Activated T-helper 1 cell treated with anti-CD3 and anti-CD28 coated beads, Interleukin-12 subunit alpha, Interleukin-12 subunit beta, Interleukin-2, Interleukin-4 antibody, amounts not matched to agents 30 ng/mL and 10 ng/mL and 1 ng/mL, durations not matched to agents 14 hours and 24 hours and 36 hours (primary cell): ENCODE measurements around the gene TLX2. TPM values are rescaled to one million over a fixed set of nuclear protein-coding genes. Genes with fewer than 3 reads are reported as not detected.

Source experiments
- DNase-seq: peaks from one replicate; pipeline ENCODE4 v3.0.0; 2021; ENCODE audit warnings: low spot score
- H3K27ac Mint-ChIP-seq: one replicate; pipeline ENCODE4 v1.8.0; 2021; ENCODE audit warnings: mild to moderate bottlenecking, mixed read lengths
- H3K27me3 Mint-ChIP-seq: one replicate; pipeline ENCODE4 v1.8.0; 2022; ENCODE audit warnings: mild to moderate bottlenecking, moderate library complexity, mixed read lengths; ENCODE audit not compliant: insufficient read depth
- H3K36me3 Mint-ChIP-seq: one replicate; pipeline ENCODE4 v1.8.0; 2021; ENCODE audit warnings: low read depth, mixed read lengths
- H3K4me1 Mint-ChIP-seq: one replicate; pipeline ENCODE4 v1.8.0; 2021; ENCODE audit warnings: low read depth, mixed read lengths
- H3K4me3 Mint-ChIP-seq: one replicate; pipeline ENCODE4 v1.8.0; 2021; ENCODE audit warnings: mild to moderate bottlenecking, moderate library complexity, mixed read lengths
- H3K9me3 Mint-ChIP-seq: one replicate; pipeline ENCODE4 v1.8.0; 2021; ENCODE audit warnings: mixed read lengths
- intact Hi-C: fragments of 100-400 bp; cut with micrococcal nuclease; formaldehyde crosslinking; loops from one replicate; pipeline ENCODE4 v1.15.1; 2024
- total RNA-seq: library from RNA; stranded (reverse); gene quantifications from 2 replicates; pipeline ENCODE4 v1.2.3, GENCODE V29; 2022

Gene TLX2
- total RNA-seq, 1 donor from 2014 or later: 1.5 TPM

DNA sequence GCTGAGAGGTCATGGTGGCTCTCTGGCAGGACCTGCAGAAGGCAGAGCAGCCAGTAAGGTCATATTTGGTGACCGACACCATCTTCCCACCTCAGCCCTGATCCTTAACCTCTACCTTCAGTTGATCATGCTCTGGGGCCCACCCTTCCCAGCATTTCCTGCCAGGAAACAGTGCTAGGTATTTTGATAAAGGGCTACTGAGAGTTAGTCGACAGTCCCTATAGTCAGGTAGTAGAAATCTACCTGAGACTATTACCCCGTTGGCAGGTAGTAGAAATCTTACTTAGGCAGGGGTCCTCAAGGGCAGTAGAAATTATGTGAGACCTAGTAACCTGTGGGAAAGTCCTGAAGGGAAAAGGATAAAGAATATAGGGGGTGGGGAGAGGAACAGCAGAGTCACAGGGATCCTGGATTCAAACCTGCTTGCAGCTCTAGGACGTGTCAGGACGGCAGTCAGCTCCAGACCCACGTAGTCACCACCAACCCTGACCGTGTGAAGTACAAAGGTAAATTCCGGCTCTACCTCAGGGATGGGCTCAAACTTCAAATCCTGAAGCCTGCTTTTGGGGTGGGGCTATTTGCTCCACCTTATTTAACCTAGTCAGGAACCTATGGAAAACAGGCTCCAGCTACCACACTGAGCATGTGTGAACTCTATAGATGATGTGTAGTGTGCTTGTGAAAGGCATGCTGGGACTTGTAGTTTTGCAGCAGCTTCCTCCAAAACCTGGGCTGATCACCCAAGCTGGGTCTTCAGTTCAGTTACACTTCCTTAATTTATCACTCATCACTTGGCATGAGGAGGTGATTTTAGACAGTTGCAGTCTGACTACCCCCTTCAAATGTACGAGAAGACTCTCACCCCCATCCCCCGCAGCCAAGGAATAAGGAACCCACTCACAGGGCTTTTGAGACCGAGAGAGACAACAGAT lies 11.7 kb downstream of the TLX2 start, which contains the start of gene DQX1:
Gene DQX1, minus strand, starts transcription at position 515 of the 932 bp plus-strand sequence. Its CDS starts 502 bp downstream, at position 13.
- H3K36me3 Mint-ChIP-seq: peaks cover 39% of the 10 kb centered on the region
- H3K4me3 Mint-ChIP-seq: peak within 1 kb of the TSS; percentile 99
- H3K4me1 Mint-ChIP-seq: peaks cover 45% of the 10 kb centered on the region
- H3K27me3 Mint-ChIP-seq: peaks cover 2% of the 10 kb centered on the region
- H3K27ac Mint-ChIP-seq: peak within 1 kb of the TSS; percentile 64
- DNase-seq: no peak
- intact Hi-C loops: no loop called here
- H3K9me3 Mint-ChIP-seq: no peaks in the 10 kb centered on the region

DNA sequence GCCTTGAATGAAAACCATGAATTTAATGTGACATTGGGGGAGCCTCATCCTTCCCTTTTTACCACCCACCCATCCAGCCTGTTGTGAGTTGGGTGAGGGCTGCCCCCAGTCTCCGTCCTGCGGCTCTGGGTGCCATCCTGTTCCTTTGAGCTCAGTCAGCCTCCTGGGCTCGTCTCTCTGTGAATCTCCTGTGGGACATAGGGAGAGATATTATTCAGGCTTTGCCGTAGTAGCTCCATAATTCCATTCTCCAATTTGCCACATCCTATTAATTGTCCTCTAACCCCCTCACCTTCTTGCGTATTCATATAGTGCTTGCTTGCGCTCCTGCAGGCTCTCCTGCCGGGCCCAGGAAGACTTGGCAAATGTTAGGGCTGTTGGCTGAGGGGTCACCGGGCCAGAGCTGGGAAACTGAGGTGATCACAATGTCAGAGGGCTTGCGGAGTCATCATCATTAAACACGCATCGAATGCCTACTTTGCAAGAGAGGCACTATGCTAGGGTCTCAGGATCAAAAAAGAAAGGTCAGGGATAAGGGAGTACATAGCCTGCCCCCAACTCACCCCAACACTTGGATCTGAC lies 12.5 kb downstream of the TLX2 start:
- DNase-seq: no peak
- intact Hi-C loops: no loop called here
- no peak overlapping the region for H3K27ac Mint-ChIP-seq
- H3K9me3 Mint-ChIP-seq: no peaks in the 10 kb centered on the region
- no peaks in the 10 kb centered on the region for H3K27me3 Mint-ChIP-seq
- peak overlapping the region; percentile 99 for H3K4me3 Mint-ChIP-seq
- H3K4me1 Mint-ChIP-seq: peaks cover 52% of the 10 kb centered on the region
- H3K36me3 Mint-ChIP-seq: peaks cover 44% of the 10 kb centered on the region

DNA sequence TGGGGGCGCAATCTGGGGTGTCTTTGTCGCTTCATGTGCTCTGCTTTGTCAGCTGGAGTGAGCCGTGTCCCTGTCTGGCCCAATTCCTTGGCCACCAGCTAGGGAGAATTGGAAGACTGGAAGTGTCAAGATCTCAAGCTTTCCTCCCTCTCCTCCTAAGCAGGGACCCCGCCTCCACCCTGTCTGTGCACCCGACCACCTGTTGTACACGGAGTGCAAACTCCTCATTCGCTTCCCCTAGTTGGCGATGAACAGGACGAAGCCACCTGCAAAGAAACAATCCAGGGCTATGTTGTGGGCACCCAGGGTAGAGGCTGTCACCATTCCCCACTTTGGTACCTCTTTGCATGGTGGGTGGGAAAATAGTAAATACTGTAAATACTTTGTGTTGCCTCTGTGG lies 13.5 kb downstream of the TLX2 start:
- intact Hi-C loops: loop anchor here (2.0 kb wide), 1 partner anchor 431 kb away; the partner anchor contains the start of gene POLE4
- Mint-ChIP-seq H3K4me1 (peaks cover 54% of the 10 kb centered on the region), H3K4me3 (peak overlapping the region; percentile 99), H3K27me3 (no peaks in the 10 kb centered on the region), H3K36me3 (peaks cover 53% of the 10 kb centered on the region), H3K9me3 (no peaks in the 10 kb centered on the region), H3K27ac (peak overlapping the region; percentile 88)
- no peak for DNase-seq

DNA sequence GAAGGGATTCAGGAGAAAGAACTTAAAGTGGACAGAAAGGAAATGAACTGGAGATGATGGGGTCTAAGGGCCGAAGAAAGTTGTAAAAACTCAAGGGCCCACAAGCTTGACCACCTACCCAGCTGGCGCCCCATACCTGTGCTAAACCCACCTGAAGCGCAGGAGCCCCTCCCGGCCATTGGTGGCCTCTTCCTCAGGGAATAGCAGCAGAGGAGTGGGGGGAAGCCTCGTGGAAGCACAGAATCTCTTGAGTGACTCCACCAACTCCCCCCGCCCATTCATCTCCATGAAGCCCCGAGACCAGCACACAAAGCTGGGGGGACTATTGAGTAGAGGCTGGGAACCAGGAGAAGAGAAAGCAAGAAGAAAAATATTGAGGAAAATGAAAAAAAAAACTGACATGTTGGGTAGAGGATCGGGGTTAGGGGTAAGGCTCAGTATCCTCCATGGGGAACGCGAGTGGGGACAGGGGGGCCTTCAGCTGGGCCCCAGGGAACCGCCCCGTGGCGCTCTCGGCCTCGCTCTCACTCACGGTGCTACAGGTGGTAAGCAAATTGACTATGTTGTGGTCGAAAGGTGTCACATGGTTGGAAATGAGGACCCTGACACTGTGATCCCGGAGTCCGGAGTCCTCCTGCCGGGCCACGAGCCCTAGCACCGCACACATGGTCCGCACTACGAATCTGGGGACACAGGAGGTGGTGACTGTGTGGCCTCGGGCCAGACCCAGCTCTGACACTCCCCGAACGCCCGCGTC lies 14.5 kb downstream of the TLX2 start:
- Mint-ChIP-seq H3K4me3 (peak overlapping the region; percentile 99), H3K27me3 (no peaks in the 10 kb centered on the region), H3K36me3 (peaks cover 57% of the 10 kb centered on the region), H3K4me1 (peaks cover 49% of the 10 kb centered on the region), H3K9me3 (no peaks in the 10 kb centered on the region), H3K27ac (peak overlapping the region; percentile 95)
- intact Hi-C loops: loop anchor here (1.0 to 2.0 kb wide), 14 partner anchors 12 to 791 kb away; partner anchors contain the start of genes C2orf81, MRPL53, PCGF1 and POLE4
- no peak for DNase-seq

DNA sequence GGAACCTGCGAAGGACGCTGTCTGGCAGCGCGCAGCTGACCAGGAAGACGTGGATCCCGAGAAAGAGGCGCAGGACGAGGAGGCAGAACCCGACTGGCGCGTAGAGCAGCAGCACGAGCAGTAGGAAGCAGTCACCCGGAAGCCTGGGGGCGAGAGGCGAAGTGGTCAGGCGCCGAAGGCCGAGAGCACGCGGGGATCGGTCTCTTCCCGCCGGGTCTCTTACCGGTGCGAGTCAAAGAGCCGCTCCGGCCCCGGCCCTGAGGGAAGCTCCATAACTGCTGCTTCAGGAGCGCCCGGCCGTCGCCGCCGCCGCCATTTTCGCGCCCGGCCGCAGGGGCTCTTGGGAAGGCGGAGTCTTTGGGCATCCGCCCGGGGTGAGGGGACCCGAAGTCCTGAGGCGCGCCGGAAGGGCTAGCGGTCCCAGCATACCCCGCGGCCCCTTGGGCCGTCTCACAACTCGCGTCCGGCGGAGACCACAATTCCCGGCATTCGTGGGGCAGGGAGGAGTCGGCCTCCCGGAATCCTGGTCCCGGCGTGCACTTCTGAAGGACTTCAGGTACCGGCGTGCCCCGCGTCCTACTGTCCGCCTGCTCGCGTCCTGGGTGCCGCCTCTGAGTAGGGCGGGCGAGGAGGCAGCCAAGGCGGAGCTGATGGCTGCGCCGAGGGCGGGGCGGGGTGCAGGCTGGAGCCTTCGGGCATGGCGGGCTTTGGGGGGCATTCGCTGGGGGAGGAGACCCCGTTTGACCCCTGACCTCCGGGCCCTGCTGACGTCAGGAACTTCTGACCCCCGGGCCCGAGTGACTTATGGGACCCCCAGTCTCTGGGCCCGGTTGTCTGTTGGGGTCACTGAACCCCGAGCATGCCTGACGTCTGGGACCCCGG lies 15.3 kb downstream of the TLX2 start, which contains the start of the genes AUP1 and HTRA2:
Gene AUP1, minus strand, starts transcription at position 350 of the 882 bp plus-strand sequence. Its CDS starts 77 bp downstream, at position 273.
Gene HTRA2, plus strand, starts transcription at position 577 of the 882 bp plus-strand sequence. Its CDS starts 74 bp downstream, at position 651.
- Mint-ChIP-seq H3K4me1 (peaks cover 49% of the 10 kb centered on the region), H3K4me3 (peak within 1 kb of the TSS; percentile 99), H3K27me3 (no peaks in the 10 kb centered on the region), H3K36me3 (peaks cover 60% of the 10 kb centered on the region), H3K27ac (peak within 1 kb of the TSS; percentile 95), H3K9me3 (no peaks in the 10 kb centered on the region)
- intact Hi-C loops: loop anchor here (1.0 to 2.0 kb wide), 16 partner anchors 13 to 792 kb away; partner anchors contain the start of genes C2orf81, DOK1, MRPL53 and PCGF1
- peak; percentile 90 for DNase-seq

DNA sequence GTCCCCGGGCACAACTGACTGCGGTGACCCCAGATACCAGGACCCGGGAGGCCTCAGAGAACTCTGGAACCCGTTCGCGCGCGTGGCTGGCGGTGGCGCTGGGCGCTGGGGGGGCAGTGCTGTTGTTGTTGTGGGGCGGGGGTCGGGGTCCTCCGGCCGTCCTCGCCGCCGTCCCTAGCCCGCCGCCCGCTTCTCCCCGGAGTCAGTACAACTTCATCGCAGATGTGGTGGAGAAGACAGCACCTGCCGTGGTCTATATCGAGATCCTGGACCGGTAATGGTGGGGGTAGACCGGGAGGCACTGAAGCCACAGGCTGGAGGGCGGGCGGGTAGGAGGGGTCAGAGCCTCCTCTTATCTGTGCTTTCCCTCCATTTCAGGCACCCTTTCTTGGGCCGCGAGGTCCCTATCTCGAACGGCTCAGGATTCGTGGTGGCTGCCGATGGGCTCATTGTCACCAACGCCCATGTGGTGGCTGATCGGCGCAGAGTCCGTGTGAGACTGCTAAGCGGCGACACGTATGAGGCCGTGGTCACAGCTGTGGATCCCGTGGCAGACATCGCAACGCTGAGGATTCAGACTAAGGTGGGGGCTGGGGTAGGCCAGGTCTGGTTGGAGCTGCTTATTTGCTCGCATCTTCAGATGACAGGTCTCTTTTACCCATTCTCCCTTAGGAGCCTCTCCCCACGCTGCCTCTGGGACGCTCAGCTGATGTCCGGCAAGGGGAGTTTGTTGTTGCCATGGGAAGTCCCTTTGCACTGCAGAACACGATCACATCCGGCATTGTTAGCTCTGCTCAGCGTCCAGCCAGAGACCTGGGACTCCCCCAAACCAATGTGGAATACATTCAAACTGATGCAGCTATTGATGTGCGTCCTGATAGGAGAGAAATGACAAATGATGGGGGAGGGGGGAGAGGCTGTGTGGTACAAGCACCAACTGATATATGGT lies 16.3 kb downstream of the TLX2 start:
- DNase-seq: peak; percentile 42
- Mint-ChIP-seq H3K27ac (peak overlapping the region; percentile 95), H3K4me3 (peak overlapping the region; percentile 99), H3K9me3 (no peaks in the 10 kb centered on the region), H3K4me1 (peaks cover 49% of the 10 kb centered on the region), H3K27me3 (no peaks in the 10 kb centered on the region), H3K36me3 (peaks cover 56% of the 10 kb centered on the region)
- intact Hi-C loops: loop anchor here (1.0 to 2.0 kb wide), 3 partner anchors 18 to 196 kb away; partner anchors contain the start of gene DOK1

DNA sequence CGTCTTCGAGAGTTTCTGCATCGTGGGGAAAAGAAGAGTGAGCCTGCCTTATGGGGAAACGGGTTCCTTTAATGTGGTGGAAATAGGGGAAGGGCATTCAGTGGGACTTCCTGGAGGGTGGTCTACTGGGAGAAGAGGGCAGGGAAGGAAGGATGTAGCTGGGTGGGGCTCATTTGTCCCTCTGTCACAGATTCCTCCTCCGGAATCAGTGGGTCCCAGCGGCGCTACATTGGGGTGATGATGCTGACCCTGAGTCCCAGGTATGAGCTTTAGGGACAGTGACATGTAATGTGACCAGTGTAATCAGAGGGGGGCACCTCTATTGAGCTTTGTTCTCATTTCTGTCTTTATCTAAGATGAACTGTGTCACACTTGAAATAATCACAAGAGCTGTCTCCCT lies 17.4 kb downstream of the TLX2 start:
- Mint-ChIP-seq H3K9me3 (no peaks in the 10 kb centered on the region), H3K36me3 (peaks cover 46% of the 10 kb centered on the region), H3K27me3 (no peaks in the 10 kb centered on the region), H3K4me1 (peaks cover 43% of the 10 kb centered on the region), H3K27ac (peak overlapping the region; percentile 95), H3K4me3 (peak overlapping the region; percentile 99)
- DNase-seq: no peak
- intact Hi-C loops: loop anchor here (1.0 to 2.0 kb wide), 3 partner anchors 17 to 281 kb away; no protein-coding TSS in a partner anchor

DNA sequence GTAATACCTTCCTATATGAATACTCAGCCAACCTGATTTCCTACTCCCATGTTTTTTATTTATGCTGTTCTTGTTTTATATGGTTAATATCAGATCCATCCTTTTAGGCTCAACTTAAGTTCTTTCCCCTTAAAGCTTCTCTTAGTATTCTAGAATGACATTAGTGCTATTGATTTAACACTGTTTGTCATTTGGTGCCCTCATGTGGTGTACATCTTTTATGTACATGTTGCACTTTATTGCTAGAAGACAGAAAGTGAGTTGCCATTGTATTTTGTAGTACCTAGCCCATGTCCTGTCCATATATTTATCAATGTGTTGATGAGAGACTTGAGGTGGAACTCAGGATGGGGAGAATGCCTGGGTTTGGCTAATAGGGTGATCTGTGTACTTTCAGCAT lies 18.0 kb downstream of the TLX2 start:
- peaks cover 40% of the 10 kb centered on the region for H3K36me3 Mint-ChIP-seq
- intact Hi-C loops: loop anchor here (1.0 kb wide), 1 partner anchor 282 kb away; no protein-coding TSS in a partner anchor
- peak overlapping the region; percentile 99 for H3K4me3 Mint-ChIP-seq
- DNase-seq: no peak
- H3K27ac Mint-ChIP-seq: peak overlapping the region; percentile 63
- no peaks in the 10 kb centered on the region for H3K27me3 Mint-ChIP-seq
- H3K9me3 Mint-ChIP-seq: no peaks in the 10 kb centered on the region
- peaks cover 37% of the 10 kb centered on the region for H3K4me1 Mint-ChIP-seq

DNA sequence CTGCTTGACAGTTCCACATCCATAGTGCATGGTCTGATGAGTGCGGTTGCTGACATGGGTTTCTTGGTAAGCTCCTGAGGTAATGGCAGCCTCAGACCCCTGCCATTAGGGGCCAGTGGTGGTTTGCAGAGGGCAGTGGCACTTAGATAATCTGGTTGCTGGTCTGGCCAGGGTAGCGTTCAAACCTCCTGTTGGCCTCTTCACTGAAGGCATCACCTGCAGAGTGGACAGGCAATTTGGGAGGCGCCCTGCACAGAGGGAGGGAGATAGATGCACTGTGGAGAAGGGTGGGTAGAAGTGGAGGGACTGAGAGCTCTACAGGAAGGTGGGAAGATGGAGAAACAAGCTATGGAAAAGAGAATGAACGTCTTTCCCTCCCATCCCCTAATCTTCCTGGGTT lies 19.2 kb downstream of the TLX2 start:
- H3K4me3 Mint-ChIP-seq: no peak overlapping the region
- H3K27ac Mint-ChIP-seq: no peak overlapping the region
- intact Hi-C loops: no loop called here
- peaks cover 3% of the 10 kb centered on the region for H3K27me3 Mint-ChIP-seq
- H3K9me3 Mint-ChIP-seq: no peaks in the 10 kb centered on the region
- H3K4me1 Mint-ChIP-seq: peaks cover 30% of the 10 kb centered on the region
- DNase-seq: no peak
- peaks cover 29% of the 10 kb centered on the region for H3K36me3 Mint-ChIP-seq

DNA sequence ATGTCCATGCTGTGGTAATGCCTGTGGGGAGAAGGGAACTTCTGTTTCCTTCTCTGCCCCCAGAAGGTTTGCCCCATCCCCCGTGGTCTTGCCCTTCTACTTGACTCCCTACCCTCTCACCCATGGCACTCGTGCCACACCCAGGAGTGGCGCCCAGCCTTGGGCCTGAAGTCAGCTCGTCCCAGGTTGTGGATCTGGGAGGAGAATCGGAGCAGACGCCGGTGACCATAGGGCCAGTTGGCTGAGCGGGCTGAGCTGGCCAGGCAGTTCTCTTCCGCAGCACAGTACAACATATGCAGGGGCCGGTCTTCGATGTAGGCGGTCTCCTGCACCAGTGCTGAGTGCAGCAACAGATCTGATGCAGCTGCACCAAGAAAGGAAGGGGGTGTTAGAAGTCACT lies 20.2 kb downstream of the TLX2 start:
- no peak for DNase-seq
- Mint-ChIP-seq H3K27ac (no peak overlapping the region), H3K4me1 (peaks cover 37% of the 10 kb centered on the region), H3K36me3 (peaks cover 23% of the 10 kb centered on the region), H3K9me3 (no peaks in the 10 kb centered on the region), H3K4me3 (no peak overlapping the region), H3K27me3 (peaks cover 7% of the 10 kb centered on the region)
- intact Hi-C loops: no loop called here
